Mesodermal cell (in vitro differentiated cells): Measurements from ENCODE around the gene MAP1B.

Experiments used
- H3K27ac ChIP-seq: 2 replicates; pipeline ENCODE4 v1.7.0; 2013; ENCODE audit warnings: mild to moderate bottlenecking, low read depth, low read length, moderate library complexity; ENCODE audit not compliant: severe bottlenecking
- H3K36me3 ChIP-seq: 2 replicates; pipeline ENCODE4 v1.7.1; 2013; ENCODE audit warnings: mild to moderate bottlenecking, low read length, moderate library complexity; ENCODE audit not compliant: control insufficient read depth, insufficient read depth
- H3K4me1 ChIP-seq: one replicate; pipeline ENCODE4 v1.7.1; 2013; ENCODE audit warnings: mild to moderate bottlenecking, low read length; ENCODE audit not compliant: insufficient read depth, control insufficient read depth, poor library complexity, severe bottlenecking
- H3K4me3 ChIP-seq: 2 replicates; pipeline ENCODE4 v1.7.0; 2013; ENCODE audit warnings: low read length, control low read depth, mild to moderate bottlenecking; ENCODE audit not compliant: insufficient read depth, poor library complexity, severe bottlenecking; ENCODE audit errors: extremely low read depth
- H3K9me3 ChIP-seq: 2 replicates; pipeline ENCODE4 v1.7.1; 2013; ENCODE audit warnings: mild to moderate bottlenecking, low read length, moderate library complexity; ENCODE audit not compliant: control insufficient read depth
- WGBS, 2 experiments: methylation state at CpG; one replicate each; pipeline ENCODE4 v1.1.5; 2013; ENCODE audit warnings: missing lambda C conversion rate in 2 of 2; ENCODE audit not compliant: insufficient coverage in 2 of 2; 5-methylcytosine and 5-hydroxymethylcytosine counted together

MAP1B gene

GRCh38 chr5:72248410-72248981, 141.2 kb downstream of the MAP1B start:
- H3K9me3 ChIP-seq, result no peaks in the 10 kb centered on the region
- peaks cover 31% of the 10 kb centered on the region for H3K4me1 ChIP-seq
- peak overlapping the region; percentile 39 for H3K27ac ChIP-seq
- no peak overlapping the region for H3K4me3 ChIP-seq
- WGBS, 2 experiments, result 83% methylated on average over 2 of the region's 2 CpGs; no CpG with 5 or more reads in 1 of the 2 experiments
- no peaks in the 10 kb centered on the region for H3K36me3 ChIP-seq

DNA sequence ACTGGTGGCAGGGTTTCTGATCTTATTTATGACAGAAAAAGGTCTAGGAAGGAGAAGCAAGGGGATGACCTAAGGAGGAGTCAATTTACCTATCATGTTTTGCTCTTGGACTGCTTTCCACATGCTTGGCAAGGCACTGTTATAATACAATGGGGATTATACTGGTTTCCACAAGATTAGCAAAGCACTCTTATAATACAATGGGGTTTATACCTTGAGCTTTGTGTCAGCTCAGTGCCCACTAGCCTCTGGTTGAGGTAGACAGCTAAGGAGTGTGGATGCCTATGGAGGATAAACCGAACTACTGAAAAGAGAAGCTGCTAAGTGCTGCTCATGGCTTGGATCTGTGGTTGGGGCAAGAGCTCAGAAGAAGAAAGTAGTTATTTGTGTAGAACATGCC, 144.1 kb downstream of the MAP1B start:
- Histone ChIP-seq H3K36me3 (no peaks in the 10 kb centered on the region), H3K4me1 (peaks cover 20% of the 10 kb centered on the region), H3K4me3 (no peak overlapping the region), H3K9me3 (no peaks in the 10 kb centered on the region), H3K27ac (no peak overlapping the region)
- WGBS, 2 experiments, result 100% methylated on average over 1 of the region's 1 CpG; no CpG with 5 or more reads in 1 of the 2 experiments

DNA sequence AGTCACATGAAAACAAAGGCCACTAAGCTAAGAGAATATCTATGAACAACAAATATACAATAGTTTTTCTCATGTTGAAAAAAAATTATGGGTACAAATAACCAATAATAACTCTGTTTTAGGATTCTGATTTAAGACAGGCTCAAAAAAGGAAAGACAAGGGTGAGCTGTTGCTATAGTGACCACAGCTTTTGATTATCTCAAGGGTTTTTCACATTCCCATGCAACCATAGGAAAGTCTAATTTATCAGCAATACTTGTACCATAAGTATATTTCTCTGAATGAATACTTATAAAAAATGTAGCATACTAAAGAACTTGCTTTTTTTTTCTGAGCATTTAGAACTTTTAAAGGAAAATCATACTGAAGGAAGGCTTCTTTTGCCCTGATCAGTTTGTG, 144.7 kb downstream of the MAP1B start:
- no peak overlapping the region for H3K4me3 ChIP-seq
- H3K36me3 ChIP-seq, result no peaks in the 10 kb centered on the region
- H3K9me3 ChIP-seq, result no peaks in the 10 kb centered on the region
- H3K27ac ChIP-seq, result no peak overlapping the region
- H3K4me1 ChIP-seq, result peaks cover 14% of the 10 kb centered on the region

DNA sequence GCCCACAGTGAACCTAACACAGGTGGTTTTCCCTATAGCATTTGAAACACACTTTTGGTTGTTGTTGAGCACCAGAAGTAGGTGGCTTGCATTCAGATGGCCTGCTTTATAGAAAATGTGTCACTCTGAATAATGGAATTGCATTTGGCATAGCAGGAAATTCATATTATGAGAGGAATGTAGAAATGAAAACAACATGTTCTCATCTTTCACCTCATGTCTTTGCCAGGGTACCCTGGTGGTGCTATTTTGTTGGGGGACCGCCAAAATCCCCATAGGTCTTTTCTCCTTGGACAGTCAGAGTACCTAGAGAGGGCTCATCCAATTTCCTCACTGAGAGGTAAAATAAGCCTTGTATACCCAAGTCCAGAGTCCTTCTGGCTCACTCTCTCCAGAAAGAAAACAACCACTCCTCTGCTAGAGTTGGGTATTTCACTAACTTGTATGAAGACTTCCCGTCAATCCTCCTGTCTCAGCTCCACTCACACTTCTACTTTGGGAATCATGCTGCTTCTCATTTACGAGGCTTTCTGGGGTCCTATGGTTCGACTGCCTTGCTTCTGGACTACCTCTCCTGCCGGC, 145.4 kb downstream of the MAP1B start:
- H3K4me3 ChIP-seq, result no peak overlapping the region
- no peaks in the 10 kb centered on the region for H3K36me3 ChIP-seq
- H3K9me3 ChIP-seq, result no peaks in the 10 kb centered on the region
- H3K4me1 ChIP-seq, result peaks cover 11% of the 10 kb centered on the region
- no peak overlapping the region for H3K27ac ChIP-seq
- WGBS, 2 experiments, result 93 to 98% methylated on average over 5 of the region's 5 CpGs

DNA sequence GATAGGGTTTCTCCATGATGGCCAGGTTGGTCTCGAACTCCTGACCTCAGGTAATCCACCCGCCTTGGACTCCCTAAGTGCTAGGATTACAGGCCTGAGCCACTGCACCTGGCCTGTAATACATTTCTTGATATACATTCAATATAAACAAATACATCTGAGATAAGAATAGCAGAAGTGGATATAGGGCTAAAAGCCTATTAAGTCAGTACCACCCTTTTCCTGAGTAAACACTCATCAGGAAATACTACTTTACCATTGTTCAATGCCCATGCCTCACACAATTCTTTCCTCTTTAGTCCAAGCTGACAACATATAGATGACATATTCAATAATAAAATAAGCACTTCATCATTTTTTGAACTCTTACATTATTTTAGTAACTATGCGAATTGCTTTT, 148.0 kb downstream of the MAP1B start:
- H3K9me3 ChIP-seq, result no peaks in the 10 kb centered on the region
- 84 to 100% methylated on average over 1 to 2 of the region's 3 CpGs for WGBS, 2 experiments
- H3K4me1 ChIP-seq, result no peaks in the 10 kb centered on the region
- H3K27ac ChIP-seq, result no peak overlapping the region
- peaks cover 5% of the 10 kb centered on the region for H3K36me3 ChIP-seq
- no peak overlapping the region for H3K4me3 ChIP-seq

DNA sequence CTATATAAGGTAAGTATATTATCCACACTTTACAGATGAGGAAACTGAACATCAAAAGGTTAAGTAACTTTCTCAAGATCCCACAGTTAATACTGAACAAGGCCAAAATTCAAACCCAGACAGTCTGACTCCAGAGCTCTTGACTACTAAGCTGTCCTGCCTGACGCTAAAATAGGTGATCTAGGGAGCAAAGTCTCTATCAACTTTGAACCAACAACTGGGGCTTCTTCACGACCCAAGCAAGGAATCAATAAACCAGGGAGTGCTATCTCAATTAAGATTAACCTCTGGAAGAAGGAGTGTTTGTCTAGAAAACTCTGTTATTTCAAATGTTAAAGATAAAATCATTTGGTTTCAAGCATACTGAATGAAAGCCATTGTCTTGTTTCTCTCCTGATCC, 148.4 kb downstream of the MAP1B start:
- WGBS, 2 experiments, result 100% methylated on average over 1 of the region's 2 CpGs
- H3K4me3 ChIP-seq, result no peak overlapping the region
- H3K4me1 ChIP-seq, result no peaks in the 10 kb centered on the region
- H3K9me3 ChIP-seq, result no peaks in the 10 kb centered on the region
- no peak overlapping the region for H3K27ac ChIP-seq
- H3K36me3 ChIP-seq, result peaks cover 5% of the 10 kb centered on the region

- H3K27ac ChIP-seq, result no peak overlapping the region
- no peaks in the 10 kb centered on the region for H3K9me3 ChIP-seq
- H3K36me3 ChIP-seq, result peaks cover 8% of the 10 kb centered on the region
- no CpG with 5 or more reads among the region's 2 CpGs for WGBS, 2 experiments
- H3K4me1 ChIP-seq, result no peaks in the 10 kb centered on the region
- H3K4me3 ChIP-seq, result no peak overlapping the region
These were observed 149.3 kb downstream of the MAP1B start for GRCh38 chr5:72256536-72256935.
